Suprapubic skin (tissue), 3 donors: ENCODE data around the gene UBC.

Experiments
- CTCF ChIP-seq, 2 donors: fragments of 200-600 bp in 1 of 2; fragments of 450-650 bp in 1 of 2; sonication (generic) in 1 of 2; IDR thresholded peaks; one replicate each; pipeline ENCODE4 v1.5.1; 2016 to 2019; ENCODE audit warnings: antibody characterized with exemption in 2 of 2, mild to moderate bottlenecking in 1 of 2, moderate library complexity in 1 of 2
- POLR2A ChIP-seq, 2 donors: fragments of 450-650 bp; IDR thresholded peaks; one replicate each; pipeline ENCODE4 v1.6.1; 2017; ENCODE audit warnings: antibody characterized with exemption in 2 of 2, mild to moderate bottlenecking in 2 of 2, moderate library complexity in 2 of 2

GRCh38 chr12:124947013-124947412, 32.6 kb upstream of the UBC start:
- TF ChIP-seq CTCF (IDR thresholded peaks at IDR 0.05) = no peak
- no peak for TF ChIP-seq POLR2A (IDR thresholded peaks at IDR 0.05)
